ENCODE results near the gene PPP4R1.

GRCh38 chr18:9597609-9598008 is 16.8 kb downstream of the PPP4R1 start:
- TF ChIP-seq CTCF (IDR thresholded peaks at IDR 0.05) (no peak), ZFX (IDR thresholded peaks at IDR 0.05; ENCODE audit: borderline replicate concordance) (no peak)
